NCI-H2107 (cell line): ENCODE results near the gene SLC5A2.
"Not testable (repeated sequence)": the region's sequence is repeated elsewhere in the genome, so short reads cannot be mapped to it uniquely, and the experiment has no call there.

Experiments
- DNase-seq: peaks from one replicate; lab custom pipeline; 2025; lab: John Stamatoyannopoulos, UW

Gene SLC5A2

GRCh38 chr16:31529108-31529936, 46.4 kb downstream of the SLC5A2 start:
- no peak for DNase-seq

GRCh38 chr16:31529937-31530312, 47.0 kb downstream of the SLC5A2 start:
- no peak for DNase-seq

- DNase-seq: no peak
Measured at GRCh38 chr16:31530405-31530804, 47.5 kb downstream of the SLC5A2 start.

- no peak for DNase-seq
Measured at GRCh38 chr16:31531096-31531495, 48.2 kb downstream of the SLC5A2 start.

- no peak for DNase-seq
Measured at GRCh38 chr16:31532120-31532519, 49.2 kb downstream of the SLC5A2 start.

- no peak for DNase-seq
Measured at GRCh38 chr16:31532896-31533295, 50.0 kb downstream of the SLC5A2 start.

GRCh38 chr16:31535737-31536136, 52.8 kb downstream of the SLC5A2 start:
- DNase-seq: no peak

- DNase-seq: no peak
Measured at GRCh38 chr16:31536804-31537361, 54.0 kb downstream of the SLC5A2 start.

- no peak for DNase-seq
Measured at GRCh38 chr16:31537362-31538242, 54.7 kb downstream of the SLC5A2 start.

GRCh38 chr16:31538243-31538598, 55.3 kb downstream of the SLC5A2 start:
- DNase-seq: not testable (repeated sequence)

- not testable (repeated sequence) for DNase-seq
Measured at GRCh38 chr16:31539762-31540161, 56.8 kb downstream of the SLC5A2 start.
